Nephron progenitor cell (in vitro differentiated cells): ENCODE data around the gene EFNA3.

ENCODE experiments used
- DNase-seq: peaks from one replicate; pipeline ENCODE4 v3.0.0; 2021
- H3K27ac Mint-ChIP-seq: 2 replicates; pipeline ENCODE4 v1.8.0; 2021; ENCODE audit warnings: mild to moderate bottlenecking, moderate library complexity, mixed read lengths
- H3K27me3 Mint-ChIP-seq: 2 replicates; pipeline ENCODE4 v1.8.0; 2021; ENCODE audit warnings: mild to moderate bottlenecking, low read depth, mixed read lengths; ENCODE audit not compliant: poor library complexity
- H3K36me3 Mint-ChIP-seq: 2 replicates; pipeline ENCODE4 v1.8.0; 2021; ENCODE audit warnings: low read depth, mixed read lengths
- H3K4me1 Mint-ChIP-seq: 2 replicates; pipeline ENCODE4 v1.8.0; 2021; ENCODE audit warnings: mixed read lengths
- H3K4me3 Mint-ChIP-seq: 2 replicates; pipeline ENCODE4 v1.8.0; 2021; ENCODE audit warnings: mild to moderate bottlenecking, moderate library complexity, mixed read lengths
- H3K9me3 Mint-ChIP-seq: 2 replicates; pipeline ENCODE4 v1.8.0; 2021; ENCODE audit warnings: mild to moderate bottlenecking, moderate library complexity, mixed read lengths
- CTCF ChIP-seq: fragments of 200-600 bp; sonication (generic); IDR thresholded peaks from 2 replicates; pipeline ENCODE4 v1.5.0; 2021; ENCODE audit warnings: antibody characterized with exemption

EFNA3 gene

GRCh38 chr1:155072531-155073289 is 5.9 kb upstream of the EFNA3 start:
- DNase-seq: no peak
- Mint-ChIP-seq H3K27ac (no peak overlapping the region), H3K4me1 (peaks cover 63% of the 10 kb centered on the region), H3K27me3 (peaks cover 16% of the 10 kb centered on the region), H3K9me3 (no peaks in the 10 kb centered on the region), H3K36me3 (peaks cover 2% of the 10 kb centered on the region), H3K4me3 (no peak overlapping the region)
- TF ChIP-seq CTCF: no peak

DNA sequence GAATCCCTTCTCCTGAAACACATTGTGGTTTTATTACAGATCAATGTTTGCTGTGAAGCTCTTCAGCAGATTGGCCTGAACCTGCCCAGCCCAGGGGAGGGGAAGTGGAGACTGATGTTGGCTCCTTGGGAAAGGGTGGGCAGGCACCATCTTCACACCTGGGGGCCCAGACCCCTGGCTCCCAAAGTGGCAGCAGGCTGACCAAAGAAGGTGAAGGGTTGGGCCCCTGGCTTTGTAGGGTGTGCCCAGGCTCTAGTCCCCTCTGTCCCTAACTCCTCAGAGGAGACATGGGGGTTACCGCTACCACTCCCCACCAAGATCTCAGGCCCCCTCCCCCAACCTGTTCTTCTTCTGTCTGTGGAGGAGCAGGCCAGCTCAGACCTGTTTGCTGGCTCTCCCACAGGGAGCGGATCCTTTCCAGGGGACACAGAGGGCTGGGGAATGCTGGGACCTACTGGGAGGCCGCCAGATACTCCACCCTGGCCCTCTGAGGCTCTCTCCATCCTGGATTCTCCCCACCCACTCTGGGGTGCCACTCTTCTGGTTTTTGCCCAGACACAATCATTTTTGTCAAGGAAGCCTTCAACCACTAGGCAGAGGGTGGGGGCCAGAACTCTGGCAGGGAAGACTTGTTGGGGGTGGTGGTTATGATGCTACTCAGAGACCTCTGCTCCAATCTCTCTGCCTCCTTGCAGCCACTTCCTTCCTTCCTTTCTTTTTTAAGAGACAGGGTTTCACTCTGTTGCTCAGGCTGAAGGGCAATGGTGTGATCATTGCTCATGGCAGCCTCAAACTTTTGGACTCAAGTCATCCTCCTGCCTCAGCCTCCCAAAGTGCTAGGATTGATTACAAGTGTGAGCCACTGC is 5.0 kb upstream of the EFNA3 start:
- no peak for TF ChIP-seq CTCF
- peaks cover 66% of the 10 kb centered on the region for H3K4me1 Mint-ChIP-seq
- H3K9me3 Mint-ChIP-seq: no peaks in the 10 kb centered on the region
- no peak for DNase-seq
- no peaks in the 10 kb centered on the region for H3K36me3 Mint-ChIP-seq
- H3K27ac Mint-ChIP-seq: no peak overlapping the region
- H3K27me3 Mint-ChIP-seq: peaks cover 13% of the 10 kb centered on the region
- no peak overlapping the region for H3K4me3 Mint-ChIP-seq

GRCh38 chr1:155075535-155075934 is 3.1 kb upstream of the EFNA3 start:
- no peak for TF ChIP-seq CTCF
- Mint-ChIP-seq H3K4me3 (peak overlapping the region; percentile 41), H3K9me3 (no peaks in the 10 kb centered on the region), H3K27ac (no peak overlapping the region), H3K36me3 (no peaks in the 10 kb centered on the region), H3K27me3 (peaks cover 12% of the 10 kb centered on the region), H3K4me1 (peaks cover 57% of the 10 kb centered on the region)
- DNase-seq: no peak

GRCh38 chr1:155076371-155076770 is 2.3 kb upstream of the EFNA3 start:
- H3K36me3 Mint-ChIP-seq: no peaks in the 10 kb centered on the region
- no peak for DNase-seq
- peaks cover 57% of the 10 kb centered on the region for H3K4me1 Mint-ChIP-seq
- no peak overlapping the region for H3K27ac Mint-ChIP-seq
- peaks cover 16% of the 10 kb centered on the region for H3K27me3 Mint-ChIP-seq
- H3K4me3 Mint-ChIP-seq: no peak overlapping the region
- no peak for TF ChIP-seq CTCF
- H3K9me3 Mint-ChIP-seq: no peaks in the 10 kb centered on the region

DNA sequence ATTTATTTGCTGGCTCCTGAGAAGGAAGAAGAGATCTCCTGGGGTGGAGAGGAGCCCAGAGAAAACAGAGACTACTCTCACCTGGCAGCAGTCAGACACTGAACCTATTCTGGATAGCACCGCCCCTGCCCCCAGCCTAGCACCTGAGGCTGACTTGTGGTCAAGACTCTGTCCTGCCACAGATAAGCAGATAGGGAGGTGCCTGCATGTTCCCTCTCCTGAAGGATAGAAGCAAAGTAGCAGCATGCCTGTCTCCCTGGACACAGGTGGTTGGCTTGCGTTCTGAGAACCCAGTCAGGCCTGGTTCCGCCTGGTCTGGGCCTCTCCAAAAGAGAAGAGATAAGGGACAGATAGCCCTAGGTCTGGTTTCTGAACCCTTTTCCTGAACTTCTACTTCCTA is 1.3 kb upstream of the EFNA3 start:
- DNase-seq: no peak
- no peaks in the 10 kb centered on the region for H3K36me3 Mint-ChIP-seq
- H3K27ac Mint-ChIP-seq: no peak overlapping the region
- peak overlapping the region; percentile 64 for H3K4me3 Mint-ChIP-seq
- TF ChIP-seq CTCF: no peak
- peaks cover 22% of the 10 kb centered on the region for H3K27me3 Mint-ChIP-seq
- H3K4me1 Mint-ChIP-seq: peaks cover 55% of the 10 kb centered on the region
- no peaks in the 10 kb centered on the region for H3K9me3 Mint-ChIP-seq
